Fibroblast of pulmonary artery (primary cell): Measurements from ENCODE around the gene PFKL.
"Not testable (repeated sequence)": the region's sequence is repeated elsewhere in the genome, so short reads cannot be mapped to it uniquely, and the experiment has no call there.

Experiments used
- DNase-seq: peaks from one replicate; pipeline ENCODE4 v3.0.0-alpha.2; 2010; ENCODE audit warnings: low read depth
- H3K4me3 ChIP-seq: replicated peaks from 2 replicates; pipeline ENCODE4 v1.5.1; 2011; ENCODE audit warnings: low read depth, mild to moderate bottlenecking, control low read depth, low read length, moderate library complexity
- TF ChIP-seq, protein P1 (sequence below): IDR thresholded peaks from 2 replicates; pipeline ENCODE4 v1.5.1; 2011; ENCODE audit warnings: mild to moderate bottlenecking, control low read depth, low read length, inconsistent platforms; ENCODE audit errors: missing control alignments

PFKL gene

DNA sequence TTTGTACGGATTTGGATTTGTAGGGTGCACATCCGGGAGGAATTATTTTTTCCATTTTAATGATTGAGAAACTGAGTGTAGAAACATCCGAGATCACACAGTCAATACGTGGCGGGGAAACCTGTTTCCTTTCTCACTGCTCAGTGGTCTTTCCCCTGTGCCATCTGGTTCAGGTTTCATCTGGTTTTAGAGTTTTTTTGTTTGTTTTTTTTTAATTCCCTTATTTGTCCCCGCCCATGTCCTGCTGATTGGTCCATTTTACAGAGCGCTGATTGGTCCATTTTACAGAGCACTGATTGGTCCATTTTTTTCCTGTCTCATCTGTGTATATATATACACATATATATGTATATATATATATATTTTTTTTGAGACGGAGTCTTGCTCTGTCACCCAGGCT is 59.5 kb downstream of the PFKL start:
- no peak overlapping the region for H3K4me3 ChIP-seq
- TF ChIP-seq, protein P1, sequence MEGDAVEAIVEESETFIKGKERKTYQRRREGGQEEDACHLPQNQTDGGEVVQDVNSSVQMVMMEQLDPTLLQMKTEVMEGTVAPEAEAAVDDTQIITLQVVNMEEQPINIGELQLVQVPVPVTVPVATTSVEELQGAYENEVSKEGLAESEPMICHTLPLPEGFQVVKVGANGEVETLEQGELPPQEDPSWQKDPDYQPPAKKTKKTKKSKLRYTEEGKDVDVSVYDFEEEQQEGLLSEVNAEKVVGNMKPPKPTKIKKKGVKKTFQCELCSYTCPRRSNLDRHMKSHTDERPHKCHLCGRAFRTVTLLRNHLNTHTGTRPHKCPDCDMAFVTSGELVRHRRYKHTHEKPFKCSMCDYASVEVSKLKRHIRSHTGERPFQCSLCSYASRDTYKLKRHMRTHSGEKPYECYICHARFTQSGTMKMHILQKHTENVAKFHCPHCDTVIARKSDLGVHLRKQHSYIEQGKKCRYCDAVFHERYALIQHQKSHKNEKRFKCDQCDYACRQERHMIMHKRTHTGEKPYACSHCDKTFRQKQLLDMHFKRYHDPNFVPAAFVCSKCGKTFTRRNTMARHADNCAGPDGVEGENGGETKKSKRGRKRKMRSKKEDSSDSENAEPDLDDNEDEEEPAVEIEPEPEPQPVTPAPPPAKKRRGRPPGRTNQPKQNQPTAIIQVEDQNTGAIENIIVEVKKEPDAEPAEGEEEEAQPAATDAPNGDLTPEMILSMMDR: no peak
- no peak for DNase-seq

DNA sequence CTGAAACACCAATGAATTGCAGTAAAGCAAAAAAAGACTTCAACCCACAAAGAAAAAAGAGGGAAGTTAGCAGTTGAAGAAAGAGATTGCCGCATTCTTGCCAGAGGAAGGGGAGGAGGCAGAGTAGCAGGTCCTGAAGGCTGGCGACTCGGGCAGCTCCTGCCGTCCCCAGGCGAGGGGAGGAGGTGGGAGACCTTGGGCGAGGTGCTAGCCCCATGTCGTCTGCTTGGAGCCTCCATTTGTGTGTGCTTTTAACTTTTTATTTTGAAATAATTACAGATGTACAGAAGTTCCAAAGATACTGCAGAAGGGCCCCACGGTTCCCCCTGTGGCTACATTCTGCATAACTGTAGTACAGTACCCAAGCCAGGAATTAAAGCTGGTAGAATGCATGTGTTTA is 60.3 kb downstream of the PFKL start:
- no peak for DNase-seq
- TF ChIP-seq, protein P1: no peak
- no peak overlapping the region for H3K4me3 ChIP-seq

DNA sequence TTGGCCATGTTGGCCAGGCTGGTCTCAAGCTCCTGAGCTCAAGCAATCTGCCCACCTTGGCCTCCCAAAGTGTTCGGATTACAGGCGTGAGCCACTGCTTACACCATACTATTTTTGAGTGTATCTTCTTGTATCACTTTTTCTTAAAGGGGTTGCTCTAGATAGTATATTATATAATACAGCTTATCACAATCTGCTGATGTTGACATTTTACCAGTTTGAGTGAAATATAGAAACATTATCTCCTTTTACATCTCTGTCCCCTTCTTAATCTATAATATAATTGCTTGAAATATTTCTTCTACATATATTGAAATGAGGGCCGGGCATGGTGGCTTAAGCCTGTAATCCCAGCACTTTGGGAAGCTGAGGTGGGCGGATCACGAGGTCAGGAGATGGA is 62.0 kb downstream of the PFKL start:
- DNase-seq, H3K4me3 ChIP-seq: not testable (repeated sequence)

DNA sequence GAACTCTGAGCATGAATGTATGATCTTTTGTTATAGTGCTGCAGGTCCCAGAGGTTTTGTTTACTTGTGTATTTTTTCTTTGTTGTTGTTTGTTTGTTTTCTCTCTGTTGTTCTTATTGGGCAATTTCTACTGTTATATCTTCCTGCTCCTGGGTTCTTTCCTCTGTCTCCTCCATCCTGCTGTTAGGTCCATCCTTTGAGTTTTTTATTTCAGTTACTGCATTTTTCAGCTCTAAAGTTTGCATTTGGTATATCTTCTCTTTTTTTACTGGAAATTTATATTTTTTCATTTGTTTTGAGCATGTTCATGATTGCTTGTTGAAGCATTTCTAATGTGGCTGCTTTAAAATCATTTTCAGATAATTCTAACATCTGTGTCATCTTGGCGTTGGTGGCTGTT is 63.4 kb downstream of the PFKL start:
- TF ChIP-seq, protein P1: no peak
- no peak for DNase-seq
- H3K4me3 ChIP-seq: no peak overlapping the region

DNA sequence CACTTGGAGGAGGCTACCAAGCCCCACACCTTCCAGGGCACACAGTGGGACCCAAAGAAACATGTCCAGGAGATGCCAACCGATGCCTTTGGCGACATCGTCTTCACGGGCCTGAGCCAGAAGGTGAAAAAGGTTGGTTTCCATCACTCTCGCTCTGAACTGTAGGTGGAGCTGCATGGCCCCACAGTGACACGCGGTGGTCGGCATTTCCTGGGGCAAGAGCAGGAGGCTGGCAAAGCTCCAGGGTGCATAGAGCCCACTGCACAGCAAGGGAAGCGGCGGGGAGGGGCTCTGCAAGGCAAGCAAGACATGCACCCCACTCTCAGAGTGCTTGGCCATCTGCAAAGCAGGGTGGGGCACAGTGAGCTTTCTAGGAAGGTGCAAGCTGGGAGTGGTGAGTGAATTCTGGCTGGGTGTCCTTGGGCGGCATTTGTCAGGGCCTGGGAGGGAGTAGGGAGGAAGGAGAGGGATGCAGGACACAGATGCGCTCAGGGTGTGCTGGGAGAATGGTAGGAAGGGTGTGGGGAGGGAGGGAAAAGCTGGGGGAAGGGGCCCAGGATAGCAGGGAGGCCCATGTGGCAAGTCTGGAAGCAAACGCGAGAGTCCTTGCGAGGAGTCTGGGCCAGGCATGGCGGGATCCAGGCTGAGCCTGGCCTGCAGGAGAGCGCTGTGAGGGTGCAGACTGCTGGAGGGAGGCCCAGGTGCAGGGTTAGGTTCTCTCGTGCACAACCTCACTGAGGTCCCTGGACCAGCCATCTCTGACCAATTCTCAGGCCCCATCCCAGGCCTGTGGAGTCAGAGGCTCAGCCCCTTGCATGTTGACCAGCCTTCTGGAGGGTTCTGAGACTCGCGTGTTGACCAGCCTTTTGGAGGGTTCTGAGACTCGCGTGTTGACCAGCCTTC is 64.5 kb downstream of the PFKL start:
- DNase-seq: no peak
- no peak overlapping the region for H3K4me3 ChIP-seq
- TF ChIP-seq, protein P1: no peak

DNA sequence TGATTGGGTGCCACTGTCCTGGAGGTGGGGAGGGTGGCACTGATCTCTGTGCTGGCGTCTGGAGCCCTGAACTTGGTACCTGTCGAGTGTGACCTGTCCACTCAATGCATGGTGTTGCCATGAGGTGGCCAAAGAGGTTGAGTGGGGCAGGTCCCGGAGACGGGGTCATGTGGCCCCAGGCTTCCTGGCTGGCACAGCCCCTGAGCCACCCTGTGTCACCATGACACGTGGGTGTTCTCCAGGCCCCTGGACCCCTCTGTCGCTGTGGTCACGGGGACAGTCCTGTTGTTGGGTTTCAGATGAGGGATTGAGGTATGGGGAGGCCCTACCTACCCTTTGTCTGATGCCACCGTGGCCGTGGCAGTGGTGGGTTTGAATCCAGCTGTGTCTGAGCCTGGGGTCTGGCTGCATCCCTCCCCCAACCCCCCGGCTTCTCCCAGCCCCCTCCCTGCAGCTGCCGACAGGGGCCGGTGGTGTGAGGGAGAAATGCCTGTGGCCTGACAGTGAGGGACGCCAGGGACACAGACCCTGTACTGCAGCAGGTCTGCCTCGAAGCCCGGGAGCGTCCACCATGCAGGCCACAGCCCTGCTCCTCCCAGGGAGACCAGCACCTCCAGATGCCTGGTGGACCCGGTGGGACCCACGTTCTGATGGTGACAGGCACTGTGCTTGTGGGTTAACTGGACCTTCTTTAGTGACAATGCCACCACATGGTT is 65.6 kb downstream of the PFKL start:
- DNase-seq: no peak
- no peak overlapping the region for H3K4me3 ChIP-seq
- TF ChIP-seq, protein P1: no peak

DNA sequence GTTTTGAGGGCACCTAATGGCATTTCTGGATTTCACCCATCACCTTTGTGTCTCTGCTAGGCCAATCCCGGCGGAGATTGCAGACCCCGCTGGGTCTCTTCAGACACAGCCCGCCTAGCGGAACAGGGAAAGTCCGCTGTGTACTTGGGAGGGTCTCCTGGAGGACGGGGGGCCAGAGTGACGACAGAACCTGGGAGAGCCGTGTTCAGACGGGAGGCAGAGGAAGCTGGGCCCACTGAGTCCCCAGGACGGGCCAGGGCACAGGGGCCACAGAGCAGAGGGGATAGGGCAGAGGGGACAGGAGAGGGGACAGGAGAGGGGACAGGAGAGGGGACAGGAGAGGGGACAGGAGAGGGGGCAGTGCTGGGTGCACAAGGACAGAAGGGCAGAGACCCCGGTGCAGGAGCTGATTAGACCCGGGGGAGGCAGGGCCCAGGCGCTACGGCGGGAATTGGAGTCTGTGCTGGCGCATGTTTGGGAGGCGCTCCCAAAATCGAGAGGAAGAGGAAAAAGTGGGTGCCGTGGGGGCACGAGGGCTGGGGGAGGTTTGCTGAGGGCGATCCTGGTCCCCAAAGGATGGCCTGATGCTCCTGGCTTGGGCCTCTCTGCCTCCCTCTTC is 66.2 kb downstream of the PFKL start:
- no peak overlapping the region for H3K4me3 ChIP-seq
- TF ChIP-seq, protein P1: no peak
- no peak for DNase-seq
